Parathyroid adenoma (tissue), 2 donors: Measurements from ENCODE around the gene MEIOB.

ENCODE experiments used
- H2AFZ ChIP-seq: fragments of 300-600 bp; sonication (generic); one replicate; pipeline ENCODE4 v1.7.0; 2017; ENCODE audit warnings: antibody characterized with exemption, mild to moderate bottlenecking
- H3K27ac ChIP-seq: fragments of 300-600 bp; sonication (generic); one replicate; pipeline ENCODE4 v1.7.0; 2017
- H3K27me3 ChIP-seq: fragments of 300-600 bp; sonication (generic); one replicate; pipeline ENCODE4 v1.7.0; 2017; ENCODE audit warnings: low read length; ENCODE audit not compliant: control insufficient read depth, insufficient read depth
- H3K36me3 ChIP-seq: fragments of 300-600 bp; sonication (generic); one replicate; pipeline ENCODE4 v1.7.0; 2017; ENCODE audit warnings: low read length; ENCODE audit not compliant: control insufficient read depth, insufficient read depth
- H3K4me1 ChIP-seq: fragments of 300-600 bp; sonication (generic); one replicate; pipeline ENCODE4 v1.7.0; 2017; ENCODE audit warnings: control low read depth
- H3K4me2 ChIP-seq: fragments of 300-600 bp; sonication (generic); one replicate; pipeline ENCODE4 v1.7.0; 2017; ENCODE audit warnings: low read length
- H3K4me3 ChIP-seq: fragments of 300-600 bp; sonication (generic); one replicate; pipeline ENCODE4 v1.7.0; 2017; ENCODE audit warnings: low read depth, low read length
- H3K79me2 ChIP-seq: fragments of 300-600 bp; sonication (generic); one replicate; pipeline ENCODE4 v1.7.0; 2017; ENCODE audit warnings: control low read depth
- H3K9ac ChIP-seq: fragments of 300-600 bp; sonication (generic); one replicate; pipeline ENCODE4 v1.7.0; 2017; ENCODE audit warnings: mild to moderate bottlenecking
- H3K9me3 ChIP-seq: fragments of 300-600 bp; sonication (generic); one replicate; pipeline ENCODE4 v1.7.0; 2017; ENCODE audit warnings: low read length; ENCODE audit not compliant: control insufficient read depth
- TF ChIP-seq, protein P1 (sequence below): fragments of 300-600 bp; sonication (generic); IDR thresholded peaks from one replicate; pipeline ENCODE4 v1.7.0; 2017; ENCODE audit warnings: antibody characterized with exemption, mild to moderate bottlenecking
- donor health status: primary hyperparathyroidism.

Gene MEIOB

DNA sequence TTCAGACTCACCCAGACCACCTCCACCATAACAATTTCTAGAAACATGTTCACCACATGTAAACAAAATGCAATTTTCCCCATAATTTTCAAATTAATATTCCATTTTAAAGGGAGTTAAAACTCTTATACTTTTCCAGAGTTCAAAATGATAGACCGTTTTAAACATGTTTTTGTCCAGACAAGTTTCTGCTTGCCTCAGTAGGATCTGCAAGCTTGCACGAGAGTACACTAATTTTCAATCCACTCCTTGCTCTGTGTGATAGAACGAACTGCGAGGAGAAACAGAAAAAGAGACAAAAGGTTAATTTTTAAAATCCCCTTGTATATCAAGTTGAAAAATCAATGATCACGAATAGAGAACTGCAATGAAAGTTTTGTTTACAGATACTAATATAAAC is 37.9 kb downstream of the MEIOB start:
- TF ChIP-seq, protein P1, sequence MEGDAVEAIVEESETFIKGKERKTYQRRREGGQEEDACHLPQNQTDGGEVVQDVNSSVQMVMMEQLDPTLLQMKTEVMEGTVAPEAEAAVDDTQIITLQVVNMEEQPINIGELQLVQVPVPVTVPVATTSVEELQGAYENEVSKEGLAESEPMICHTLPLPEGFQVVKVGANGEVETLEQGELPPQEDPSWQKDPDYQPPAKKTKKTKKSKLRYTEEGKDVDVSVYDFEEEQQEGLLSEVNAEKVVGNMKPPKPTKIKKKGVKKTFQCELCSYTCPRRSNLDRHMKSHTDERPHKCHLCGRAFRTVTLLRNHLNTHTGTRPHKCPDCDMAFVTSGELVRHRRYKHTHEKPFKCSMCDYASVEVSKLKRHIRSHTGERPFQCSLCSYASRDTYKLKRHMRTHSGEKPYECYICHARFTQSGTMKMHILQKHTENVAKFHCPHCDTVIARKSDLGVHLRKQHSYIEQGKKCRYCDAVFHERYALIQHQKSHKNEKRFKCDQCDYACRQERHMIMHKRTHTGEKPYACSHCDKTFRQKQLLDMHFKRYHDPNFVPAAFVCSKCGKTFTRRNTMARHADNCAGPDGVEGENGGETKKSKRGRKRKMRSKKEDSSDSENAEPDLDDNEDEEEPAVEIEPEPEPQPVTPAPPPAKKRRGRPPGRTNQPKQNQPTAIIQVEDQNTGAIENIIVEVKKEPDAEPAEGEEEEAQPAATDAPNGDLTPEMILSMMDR, result no peak
- Histone ChIP-seq H3K9ac (no peak overlapping the region), H3K4me2 (no peak overlapping the region), H3K4me3 (no peak overlapping the region), H2AFZ (no peak overlapping the region), H3K4me1 (peaks cover 3% of the 10 kb centered on the region), H3K79me2 (peaks cover 14% of the 10 kb centered on the region), H3K27ac (no peak overlapping the region), H3K9me3 (no peaks in the 10 kb centered on the region), H3K36me3 (no peaks in the 10 kb centered on the region), H3K27me3 (no peaks in the 10 kb centered on the region)

DNA sequence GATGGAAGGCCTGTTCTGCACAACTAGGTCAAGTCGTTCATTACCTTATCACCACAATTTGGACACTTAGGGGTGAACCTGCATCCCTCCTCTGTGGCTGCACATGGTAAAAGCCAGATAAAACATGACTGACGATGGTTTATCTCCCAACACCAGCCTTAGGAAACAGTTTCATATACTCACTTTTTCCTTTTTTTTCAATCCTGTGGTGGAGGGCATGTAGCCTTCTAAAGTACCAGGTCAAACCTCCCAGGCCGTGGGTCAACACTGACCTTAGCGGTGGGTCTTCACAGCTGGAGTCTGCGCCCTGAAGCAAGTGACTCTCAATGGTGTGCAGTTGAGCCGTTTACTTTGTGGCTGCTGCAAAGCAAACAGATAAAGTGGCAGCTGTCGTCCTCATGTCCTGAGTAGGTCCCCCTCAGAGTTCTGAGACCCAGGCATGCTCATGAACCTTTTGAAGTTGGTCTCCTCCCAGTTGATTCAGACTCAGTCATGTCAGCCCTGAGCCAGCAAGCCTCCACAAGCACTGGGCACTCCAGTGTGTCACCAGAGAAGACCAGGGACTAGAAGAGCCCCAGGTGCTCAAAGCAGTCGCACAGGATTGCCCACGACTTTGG is 39.0 kb downstream of the MEIOB start:
- Histone ChIP-seq H3K4me2 (no peak overlapping the region), H3K27ac (no peak overlapping the region), H3K36me3 (no peaks in the 10 kb centered on the region), H3K4me3 (no peak overlapping the region), H3K27me3 (no peaks in the 10 kb centered on the region), H3K4me1 (peaks cover 6% of the 10 kb centered on the region), H3K79me2 (peaks cover 15% of the 10 kb centered on the region), H3K9ac (no peak overlapping the region), H3K9me3 (no peaks in the 10 kb centered on the region), H2AFZ (no peak overlapping the region)
- TF ChIP-seq, protein P1, result no peak

DNA sequence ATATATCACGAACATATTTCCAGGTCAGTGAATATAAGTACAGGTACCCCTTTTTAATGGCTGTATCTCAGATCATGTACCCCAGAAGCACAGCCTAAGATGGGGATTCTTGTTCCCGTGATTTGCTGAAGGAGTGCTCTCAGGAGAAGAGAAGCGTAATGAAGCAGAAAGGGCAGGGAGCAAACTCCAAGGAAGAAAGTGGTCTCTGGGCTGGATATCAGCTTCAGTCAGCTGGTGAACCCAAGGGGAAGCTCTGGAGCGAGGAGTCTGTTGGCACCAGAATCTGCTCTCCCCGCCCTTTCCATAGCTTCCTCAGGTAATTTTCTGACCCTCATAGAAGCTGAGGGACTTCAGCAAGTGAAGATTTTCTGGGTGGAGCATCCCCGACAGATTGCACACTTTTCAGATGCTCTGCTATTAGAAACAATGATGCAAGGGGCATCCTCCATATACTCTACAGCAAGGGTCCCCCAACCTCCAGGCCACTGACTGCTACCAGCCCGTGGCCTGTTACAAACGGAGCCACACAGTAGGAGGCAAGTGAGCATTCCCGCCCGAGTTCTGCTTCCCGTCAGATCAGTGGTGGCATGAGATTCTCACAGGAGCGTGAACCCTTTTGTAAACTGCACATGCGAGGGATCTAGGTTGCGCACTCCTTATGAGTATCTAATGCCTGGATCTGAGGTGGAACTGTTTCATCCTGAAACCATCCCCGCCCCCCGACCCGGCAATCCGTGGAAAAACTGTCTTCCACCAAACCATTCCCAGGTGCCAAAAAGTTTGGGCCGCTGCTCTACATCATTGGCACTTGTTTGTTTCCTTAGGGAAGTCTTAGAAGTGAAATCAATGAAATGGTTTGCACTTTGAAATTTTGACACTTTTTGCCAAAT is 40.5 kb downstream of the MEIOB start:
- H3K79me2 ChIP-seq, result peaks cover 17% of the 10 kb centered on the region
- H3K9me3 ChIP-seq, result no peaks in the 10 kb centered on the region
- no peak overlapping the region for H3K4me2 ChIP-seq
- peaks cover 9% of the 10 kb centered on the region for H3K4me1 ChIP-seq
- H3K27me3 ChIP-seq, result no peaks in the 10 kb centered on the region
- TF ChIP-seq, protein P1, result no peak
- H3K27ac ChIP-seq, result no peak overlapping the region
- no peak overlapping the region for H2AFZ ChIP-seq
- H3K36me3 ChIP-seq, result no peaks in the 10 kb centered on the region
- H3K9ac ChIP-seq, result no peak overlapping the region
- H3K4me3 ChIP-seq, result no peak overlapping the region

DNA sequence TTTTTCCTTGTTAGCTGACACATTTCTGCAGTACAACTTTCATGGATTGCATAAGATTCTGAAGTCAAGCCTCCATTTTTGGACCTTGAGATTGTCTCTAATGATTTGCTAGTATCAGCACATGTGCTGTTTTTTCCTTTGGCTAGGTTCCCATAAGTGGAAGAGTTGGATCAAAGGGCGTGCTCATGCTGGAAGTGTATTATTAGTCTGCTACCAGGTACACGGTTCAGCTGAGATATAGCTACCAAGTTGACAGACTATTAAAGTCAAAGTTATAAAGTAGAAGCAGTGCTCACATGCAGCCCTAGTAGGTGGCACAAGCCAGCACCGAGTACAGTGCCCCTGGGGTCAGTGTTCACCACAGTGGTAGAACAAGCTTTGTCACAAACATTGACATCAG is 41.8 kb downstream of the MEIOB start:
- H3K4me2 ChIP-seq, result no peak overlapping the region
- H3K4me3 ChIP-seq, result no peak overlapping the region
- TF ChIP-seq, protein P1, result no peak
- no peaks in the 10 kb centered on the region for H3K27me3 ChIP-seq
- H3K27ac ChIP-seq, result no peak overlapping the region
- H3K79me2 ChIP-seq, result peaks cover 22% of the 10 kb centered on the region
- no peaks in the 10 kb centered on the region for H3K9me3 ChIP-seq
- no peak overlapping the region for H3K9ac ChIP-seq
- H3K36me3 ChIP-seq, result no peaks in the 10 kb centered on the region
- H2AFZ ChIP-seq, result no peak overlapping the region
- peaks cover 14% of the 10 kb centered on the region for H3K4me1 ChIP-seq
